ENCODE data around the gene TMEM150C. TPM values are rescaled to one million over a fixed set of nuclear protein-coding genes. Genes with fewer than 3 reads are reported as not detected.

The TMEM150C gene
- total and polyA plus RNA-seq, 2 of the 8 experiments (the other 6 are each of a cell fraction or from before 2014, with no cell fraction given) = 1.5 to 1.7 TPM

- TF ChIP-seq CHD7 (IDR thresholded peaks at IDR 0.05; ENCODE audit: insufficient replicate concordance, low read length) = no peak
- TF ChIP-seq SP1 (IDR thresholded peaks at IDR 0.05; ENCODE audit: low read depth, low read length) = no peak
- no peak for TF ChIP-seq ATF2 (IDR thresholded peaks at IDR 0.05; ENCODE audit: low read length)
- no peak for TF ChIP-seq CTCF (IDR thresholded peaks at IDR 0.05; ENCODE audit: control extremely low read depth in 1 of 3, insufficient read depth in 1 of 3, low read depth in 1 of 3, low read length in 3 of 3)
- no peak for TF ChIP-seq KDM5A (IDR thresholded peaks at IDR 0.05; ENCODE audit: low read length)
- TF ChIP-seq ASH2L (IDR thresholded peaks at IDR 0.05; ENCODE audit: low read length) = no peak
- no peak for TF ChIP-seq CEBPB (IDR thresholded peaks at IDR 0.05; ENCODE audit: low read depth, low read length)
- TF ChIP-seq SIX5 (IDR thresholded peaks at IDR 0.05; ENCODE audit: low read depth, low read length) = no peak
- no peak for TF ChIP-seq POU5F1 (IDR thresholded peaks at IDR 0.05; ENCODE audit: low read depth, low read length)
Observed at GRCh38 chr4:82481506-82481840, 80.3 kb downstream of the TMEM150C start (continued).

All from H1 (cell line).